H1 (cell line): ENCODE results near the gene CLEC16A. TPM values are rescaled to one million over a fixed set of nuclear protein-coding genes. Genes with fewer than 3 reads are reported as not detected.

ENCODE experiments used
- CTCF ChIA-PET: fragments of 300-600 bp; sonication (Branson Sonifier 250); formaldehyde crosslinking; loops from one replicate; lab custom pipeline; 2021; ENCODE audit not compliant: partially characterized antibody; lab: Charles Lee
- POLR2A ChIA-PET: fragments of 300-600 bp; sonication (Branson Sonifier 250); formaldehyde crosslinking; loops from one replicate; lab custom pipeline; 2021; ENCODE audit warnings: inconsistent platforms; ENCODE audit not compliant: partially characterized antibody; lab: Charles Lee
- DNase-seq, 2 experiments: peaks; one replicate each; pipeline versions ENCODE4 v3.0.0 to v3.0.0-alpha.2; 2010 to 2022; ENCODE audit warnings: low spot score in 2 of 2, low read depth in 1 of 2, mixed read lengths in 1 of 2
- FAIRE-seq: peaks from 2 replicates; lab custom pipeline; 2011; peaks lifted over from hg19 to GRCh38; lab: Jason Lieb, UNC
- H2AFZ ChIP-seq: 2 replicates; pipeline ENCODE4 v1.8.1; 2012; ENCODE audit warnings: low read length, inconsistent platforms
- H2AK5ac ChIP-seq: 2 replicates; pipeline ENCODE4 v1.6.1; 2013; ENCODE audit warnings: low read depth, low read length
- H2BK120ac ChIP-seq: replicated peaks from 2 replicates; pipeline ENCODE3; 2013; ENCODE audit warnings: low read depth, low read length, inconsistent platforms
- H2BK12ac ChIP-seq: 2 replicates; pipeline ENCODE4 v1.6.1; 2013; ENCODE audit warnings: low read depth, low read length
- H2BK15ac ChIP-seq: 2 replicates; pipeline ENCODE4 v1.6.1; 2013; ENCODE audit warnings: low read length
- H2BK20ac ChIP-seq: 2 replicates; pipeline ENCODE4 v1.6.1; 2013; ENCODE audit warnings: low read length
- H2BK5ac ChIP-seq: 2 replicates; pipeline ENCODE4 v1.6.1; 2013; ENCODE audit warnings: low read depth, low read length
- H3K14ac ChIP-seq: 2 replicates; pipeline ENCODE4 v1.6.1; 2013; ENCODE audit warnings: inconsistent platforms; ENCODE audit not compliant: insufficient read length
- H3K18ac ChIP-seq: 2 replicates; pipeline ENCODE4 v1.6.1; 2013; ENCODE audit warnings: low read length; ENCODE audit errors: extremely low read depth
- H3K23ac ChIP-seq: 2 replicates; pipeline ENCODE4 v1.6.1; 2013; ENCODE audit warnings: inconsistent platforms; ENCODE audit not compliant: insufficient read length
- H3K23me2 ChIP-seq: 2 replicates; pipeline ENCODE4 v1.6.1; 2013; ENCODE audit warnings: low read depth, low read length
- H3K27ac ChIP-seq: 2 replicates; pipeline ENCODE4 v1.6.1; 2011; ENCODE audit warnings: low read depth, low read length, inconsistent platforms
- H3K27me3 ChIP-seq, 4 experiments: replicated peaks in 1 of 4; 1 replicate in 1 of 4; 2 replicates in 3 of 4; pipeline versions ENCODE4 v1.6.1 to v1.8.1; 2011 to 2013; ENCODE audit warnings: low read length in 3 of 4, mild to moderate bottlenecking in 3 of 4, inconsistent platforms in 2 of 4, mixed read lengths in 2 of 4, moderate library complexity in 1 of 4; ENCODE audit not compliant: control insufficient read depth in 3 of 4, insufficient read depth in 3 of 4; ENCODE audit errors: extremely low read depth in 1 of 4
- H3K36me3 ChIP-seq, 4 experiments: 2 replicates each; pipeline versions ENCODE4 v1.6.1 to v1.8.1; 2011 to 2013; ENCODE audit warnings: mild to moderate bottlenecking in 4 of 4, low read length in 3 of 4, moderate library complexity in 2 of 4, control low read depth in 1 of 4, inconsistent platforms in 1 of 4; ENCODE audit not compliant: insufficient read depth in 4 of 4, control insufficient read depth in 2 of 4
- H3K4ac ChIP-seq: replicated peaks from 2 replicates; pipeline ENCODE3; 2013; ENCODE audit warnings: low read length, low read depth, mixed read lengths, inconsistent platforms; ENCODE audit not compliant: insufficient read length
- H3K4me1 ChIP-seq, 4 experiments: replicated peaks in 1 of 4; 1 replicate in 1 of 4; 2 replicates in 3 of 4; pipeline versions ENCODE4 v1.6.1 to v1.8.1; 2011 to 2013; ENCODE audit warnings: low read length in 3 of 4, inconsistent platforms in 2 of 4, mixed read lengths in 1 of 4; ENCODE audit not compliant: insufficient read depth in 4 of 4, control insufficient read depth in 3 of 4
- H3K4me2 ChIP-seq, 2 experiments: 2 replicates each; pipeline versions ENCODE4 v1.6.1 to v1.8.1; 2011 to 2013; ENCODE audit warnings: low read depth in 2 of 2, low read length in 2 of 2, control low read depth in 1 of 2, inconsistent platforms in 1 of 2, mild to moderate bottlenecking in 1 of 2; ENCODE audit not compliant: insufficient read depth in 1 of 2
- H3K4me3 ChIP-seq, 4 experiments: fragments of 200-600, 300-600 bp in 1 of 4; sonication (generic), shearing (Covaris generic), sonication (Bioruptor Twin) in 1 of 4; 2 replicates each; pipeline versions ENCODE4 v1.5.1 to v1.8.1; 2011 to 2016; ENCODE audit warnings: low read length in 4 of 4, low read depth in 3 of 4, control low read depth in 2 of 4, inconsistent platforms in 2 of 4, mild to moderate bottlenecking in 2 of 4, mixed read lengths in 1 of 4, moderate library complexity in 1 of 4; ENCODE audit not compliant: insufficient read depth in 2 of 4; ENCODE audit errors: extremely low read depth in 1 of 4
- H3K56ac ChIP-seq: replicated peaks from 2 replicates; pipeline ENCODE3; 2013; ENCODE audit warnings: low read depth, mild to moderate bottlenecking, mixed read lengths, low read length, inconsistent platforms; ENCODE audit not compliant: insufficient read length
- H3K79me1 ChIP-seq: 2 replicates; pipeline ENCODE4 v1.6.1; 2013; ENCODE audit warnings: low read depth, low read length, control low read depth
- H3K79me2 ChIP-seq, 2 experiments: 2 replicates each; pipeline versions ENCODE4 v1.6.1 to v1.8.1; 2012 to 2013; ENCODE audit warnings: low read length in 2 of 2, mild to moderate bottlenecking in 2 of 2, inconsistent platforms in 1 of 2; ENCODE audit not compliant: insufficient read depth in 2 of 2, control insufficient read depth in 1 of 2
- H3K9ac ChIP-seq, 4 experiments: replicated peaks in 1 of 4; 1 replicate in 1 of 4; 2 replicates in 3 of 4; pipeline versions ENCODE4 v1.6.1 to v1.8.1; 2011 to 2013; ENCODE audit warnings: low read depth in 3 of 4, low read length in 3 of 4, control low read depth in 2 of 4, mild to moderate bottlenecking in 2 of 4, moderate library complexity in 2 of 4, inconsistent platforms in 1 of 4; ENCODE audit errors: extremely low read depth in 1 of 4
- H3K9me3 ChIP-seq, 2 experiments: 2 replicates each; pipeline versions ENCODE4 v1.6.1 to v1.8.1; 2012 to 2013; ENCODE audit warnings: mild to moderate bottlenecking in 2 of 2, moderate library complexity in 2 of 2, control low read depth in 1 of 2, inconsistent platforms in 1 of 2, low read depth in 1 of 2, low read length in 1 of 2, mixed read lengths in 1 of 2; ENCODE audit not compliant: insufficient read depth in 2 of 2
- H4K20me1 ChIP-seq, 2 experiments: replicated peaks in 1 of 2; 2 replicates each; pipeline versions ENCODE3 to v1.8.1; 2011 to 2013; ENCODE audit warnings: inconsistent platforms in 2 of 2, low read length in 2 of 2, mild to moderate bottlenecking in 1 of 2; ENCODE audit not compliant: insufficient read depth in 2 of 2, control insufficient read depth in 1 of 2
- H4K5ac ChIP-seq: 2 replicates; pipeline ENCODE4 v1.6.1; 2013; ENCODE audit warnings: low read length, low read depth, mixed read lengths, inconsistent platforms; ENCODE audit not compliant: insufficient read length
- H4K8ac ChIP-seq: 2 replicates; pipeline ENCODE4 v1.8.0; 2013; ENCODE audit warnings: mild to moderate bottlenecking, moderate library complexity, low read length, inconsistent platforms; ENCODE audit not compliant: insufficient read depth; ENCODE audit errors: extremely low read depth
- H4K91ac ChIP-seq: replicated peaks from 2 replicates; pipeline ENCODE3; 2013; ENCODE audit warnings: low read length, mixed read lengths, inconsistent platforms; ENCODE audit not compliant: insufficient read length
- BCL11A ChIP-seq, 2 experiments: IDR thresholded peaks; one replicate each; pipeline ENCODE4 v1.6.1; 2011; ENCODE audit warnings: low read depth in 2 of 2, low read length in 2 of 2, mild to moderate bottlenecking in 2 of 2
- BRCA1 ChIP-seq: IDR thresholded peaks from 2 replicates; pipeline ENCODE4 v1.6.1; 2012; ENCODE audit warnings: low read depth, low read length, improper control_type of control experiment
- HDAC2 ChIP-seq, 2 experiments: fragments of 300-600 bp in 1 of 2; sonication (generic) in 1 of 2; IDR thresholded peaks; 2 replicates each; pipeline ENCODE4 v1.6.1; 2011 to 2012; ENCODE audit warnings: low read depth in 2 of 2, low read length in 2 of 2, mild to moderate bottlenecking in 2 of 2, moderate library complexity in 2 of 2, borderline replicate concordance in 1 of 2, inconsistent platforms in 1 of 2
- NANOG ChIP-seq: IDR thresholded peaks from 2 replicates; pipeline ENCODE4 v1.6.1; 2011; ENCODE audit warnings: low read length, low read depth, mild to moderate bottlenecking, inconsistent platforms; ENCODE audit not compliant: insufficient read depth, poor library complexity, severe bottlenecking
- POLR2A ChIP-seq, 2 experiments: IDR thresholded peaks; 1 replicate in 1 of 2; 2 replicates in 1 of 2; pipeline ENCODE4 v1.6.1; 2011; ENCODE audit warnings: low read depth in 2 of 2, low read length in 2 of 2, mild to moderate bottlenecking in 2 of 2; ENCODE audit errors: control extremely low read depth in 1 of 2
- TAF7 ChIP-seq: optimal IDR thresholded peaks from 2 replicates; pipeline ENCODE3; 2011; ENCODE audit warnings: low read depth, mild to moderate bottlenecking, inconsistent platforms, low read length, moderate library complexity, borderline replicate concordance
- WGBS, 2 experiments: shearing (Covaris generic) in 1 of 2; methylation state at CpG; one replicate each; pipeline versions ENCODE4 v1.1.6 to v1.1.7; 2013 to 2015; ENCODE audit warnings: low lambda C conversion rate in 2 of 2, mixed read lengths in 2 of 2, inconsistent platforms in 1 of 2, low coverage in 1 of 2, missing lambda C conversion rate in 1 of 2; ENCODE audit not compliant: insufficient replicate concordance in 2 of 2, insufficient coverage in 1 of 2, insufficient read length in 1 of 2; ENCODE audit errors: extremely low coverage in 1 of 2, missing lambda C conversion rate in 1 of 2; 5-methylcytosine and 5-hydroxymethylcytosine counted together
- polyA plus RNA-seq, 7 experiments: library from polyadenylated mRNA; depleted of rRNA in 3 of 7; stranded (reverse) in 5 of 7; unstranded in 2 of 7; fragments of >200 nt in 5 of 7; fragments of 200-250 nt in 2 of 7; gene quantifications; 1 replicate in 5 of 7; 2 replicates in 1 of 7; 4 replicates in 1 of 7; pipeline versions ENCODE4 v1.2.1 to v1.2.3, GENCODE V29; 2011 to 2013; ENCODE audit warnings: missing spikeins in 2 of 7, mixed read lengths in 2 of 7
- total RNA-seq: library from RNA; stranded (reverse); fragmentation: NEBNext Ultra II Directional; extraction: Animal tissue kit (Norgen Biotek cat#: 25700); gene quantifications from 2 replicates; pipeline ENCODE4 v1.2.1, GENCODE V29; 2021

Gene CLEC16A
- total and polyA plus RNA-seq, 2 of the 8 experiments (the other 6 are each of a cell fraction or from before 2014, with no cell fraction given) = 7.6 to 19.3 TPM

DNA sequence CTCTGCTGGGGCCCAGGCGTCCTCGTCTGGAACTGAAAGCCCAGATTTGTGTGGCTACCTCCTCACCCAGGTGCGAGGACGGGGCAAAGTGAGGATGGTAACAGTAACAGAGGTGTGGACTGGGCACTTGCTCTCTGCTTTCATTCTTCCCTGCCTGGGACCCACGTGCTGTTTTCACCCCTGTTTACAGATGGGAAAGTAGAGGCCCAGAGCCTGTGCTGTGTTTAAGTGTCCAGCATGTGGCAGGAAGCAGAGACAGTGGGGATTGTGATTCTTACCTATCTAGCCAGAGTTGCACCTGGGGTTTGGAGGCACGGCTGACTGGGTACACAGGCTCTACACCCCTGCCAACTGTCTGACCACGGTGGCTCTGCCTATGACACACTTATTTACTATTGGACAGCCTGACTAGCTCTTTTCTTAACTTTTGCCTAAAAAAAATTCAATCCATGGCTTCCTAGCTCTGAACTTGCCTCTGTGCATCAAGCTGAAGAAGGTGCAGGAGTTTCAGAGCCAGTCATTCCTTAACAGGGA is 155.4 kb downstream of the CLEC16A start:
- Histone ChIP-seq H3K4me3 (no peak overlapping the region), H2BK15ac (no peak overlapping the region), H4K8ac (no peak overlapping the region), H3K4me1 (no peaks in the 10 kb centered on the region; a peak in 3 of 7 replicates), H3K79me1 (no peaks in the 10 kb centered on the region), H3K14ac (no peak overlapping the region), H3K56ac (no peak overlapping the region), H2BK12ac (no peak overlapping the region), H4K91ac (no peak overlapping the region), H3K36me3 (no peaks in the 10 kb centered on the region), H2AFZ (no peak overlapping the region), H2AK5ac (no peak overlapping the region), H3K4me2 (no peak overlapping the region), H4K20me1 (no peaks in the 10 kb centered on the region), H3K4ac (no peak overlapping the region), H3K27ac (no peak overlapping the region), H3K23me2 (no peaks in the 10 kb centered on the region), H4K5ac (no peak overlapping the region), H3K18ac (no peak overlapping the region), H3K9ac (no peak overlapping the region), H3K79me2 (no peaks in the 10 kb centered on the region), H2BK5ac (no peak overlapping the region), H3K23ac (no peak overlapping the region), H3K9me3 (no peaks in the 10 kb centered on the region), H3K27me3 (no peaks in the 10 kb centered on the region), H2BK120ac (no peak overlapping the region), H2BK20ac (no peak overlapping the region)
- CTCF ChIA-PET = interaction anchor here (0.9 to 1.7 kb wide), 5 partner anchors 8 to 284 kb away, joined by 3 to 6 read pairs (median 4); no protein-coding TSS in a partner anchor
- TF ChIP-seq BCL11A (IDR thresholded peaks at IDR 0.05; ENCODE audit: low read depth in 2 of 2, low read length in 2 of 2) (no peak), TAF7 (no peak), BRCA1 (no peak), POLR2A (IDR thresholded peaks at IDR 0.05; ENCODE audit: control extremely low read depth in 1 of 2, low read depth in 2 of 2, low read length in 2 of 2) (no peak), HDAC2 (IDR thresholded peaks at IDR 0.05; ENCODE audit: borderline replicate concordance in 1 of 2, low read depth in 2 of 2, low read length in 2 of 2) (no peak), NANOG (no peak)
- DNase-seq = no peak
- POLR2A ChIA-PET = interaction anchor here (0.7 kb wide), 2 partner anchors 8 to 80 kb away, joined by 3 read pairs; no protein-coding TSS in a partner anchor
- WGBS, 2 experiments = 95% methylated on average over 7 of the region's 7 CpGs; no CpG with 5 or more reads in 1 of the 2 experiments
- FAIRE-seq = no peak
